Right atrium auricular region (tissue), 2 donors: ENCODE results near the gene JAZF1. TPM values are rescaled to one million over a fixed set of nuclear protein-coding genes. Genes with fewer than 3 reads are reported as not detected.

Experiments
- DNase-seq: peaks from one replicate; pipeline ENCODE4 v3.0.0-alpha.2; 2019; ENCODE audit warnings: low spot score
- H3K27ac ChIP-seq, 2 donors: fragments of 200-600 bp; sonication (generic); 1 replicate in 1 of 2; 2 replicates in 1 of 2; pipeline ENCODE4 v1.5.1; 2016 to 2019
- H3K27me3 ChIP-seq, 2 donors: fragments of 200-600 bp; sonication (generic); one replicate each; pipeline versions ENCODE4 v1.5.1 to v1.6.0; 2017 to 2019
- H3K36me3 ChIP-seq: fragments of 200-600 bp; sonication (generic); one replicate; pipeline ENCODE4 v1.5.1; 2016
- H3K4me1 ChIP-seq, 2 donors: fragments of 200-600 bp; sonication (generic); one replicate each; pipeline versions ENCODE4 v1.5.1 to v1.6.0; 2017 to 2019
- H3K4me3 ChIP-seq, 2 donors: fragments of 200-600 bp; sonication (generic); 1 replicate in 1 of 2; 2 replicates in 1 of 2; pipeline ENCODE4 v1.5.1; 2017 to 2019; ENCODE audit warnings: mild to moderate bottlenecking in 1 of 2, moderate library complexity in 1 of 2
- H3K9me3 ChIP-seq, 2 donors: fragments of 200-600 bp; sonication (generic); one replicate each; pipeline ENCODE4 v1.5.1; 2019
- total RNA-seq, 2 donors: library from RNA; depleted of rRNA; stranded (reverse); fragments of >200 nt; gene quantifications; one replicate each; pipeline ENCODE4 v1.1.0, GENCODE V29; 2016
- TF ChIP-seq, protein P1 (sequence below), 2 donors: fragments of 200-600 bp; sonication (generic); IDR thresholded peaks; one replicate each; pipeline ENCODE4 v1.5.1; 2019; ENCODE audit warnings: antibody characterized with exemption in 2 of 2

JAZF1 gene
- total RNA-seq, 2 donors from 2014 or later: 13.2 to 18.5 TPM

DNA sequence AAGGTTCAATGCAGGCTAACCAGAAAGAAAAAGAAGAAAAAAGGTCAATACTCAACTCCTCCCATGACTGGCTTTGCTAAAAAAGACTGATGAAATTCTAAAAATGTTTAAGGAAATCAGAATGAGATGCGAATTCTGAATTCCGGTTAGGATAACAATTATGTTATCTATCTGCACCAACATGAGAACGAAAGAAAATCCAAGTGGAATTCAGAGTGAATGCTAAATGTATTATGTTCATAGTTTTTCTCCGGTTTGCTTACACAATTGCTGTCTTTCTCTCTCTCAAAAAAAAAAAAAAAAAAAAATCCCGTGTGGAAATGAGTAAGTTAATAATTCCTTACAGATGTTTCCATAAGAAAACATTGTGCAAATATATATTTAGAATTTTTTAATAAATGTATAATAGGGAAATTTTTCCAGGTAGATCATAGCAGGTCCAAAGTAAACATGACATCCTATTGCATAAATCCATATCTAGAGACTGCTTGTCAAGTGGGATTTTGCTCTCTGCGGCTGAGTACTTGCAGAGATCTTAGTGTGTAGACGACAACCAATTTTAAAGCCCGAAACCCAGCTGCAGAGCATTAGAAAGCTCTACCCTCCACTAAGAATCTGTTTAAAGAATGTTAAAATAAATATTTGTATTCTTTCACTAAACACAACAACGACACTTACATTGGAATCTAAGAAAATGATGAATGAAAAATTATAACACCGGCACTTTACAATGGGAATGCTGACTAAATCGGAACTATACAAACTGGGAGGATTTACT is 104.0 kb downstream of the JAZF1 start:
- H3K4me3 ChIP-seq: no peak overlapping the region
- H3K27me3 ChIP-seq: no peaks in the 10 kb centered on the region
- H3K4me1 ChIP-seq: peaks cover 0 to 20% of the 10 kb centered on the region in 2 donors
- TF ChIP-seq, protein P1, sequence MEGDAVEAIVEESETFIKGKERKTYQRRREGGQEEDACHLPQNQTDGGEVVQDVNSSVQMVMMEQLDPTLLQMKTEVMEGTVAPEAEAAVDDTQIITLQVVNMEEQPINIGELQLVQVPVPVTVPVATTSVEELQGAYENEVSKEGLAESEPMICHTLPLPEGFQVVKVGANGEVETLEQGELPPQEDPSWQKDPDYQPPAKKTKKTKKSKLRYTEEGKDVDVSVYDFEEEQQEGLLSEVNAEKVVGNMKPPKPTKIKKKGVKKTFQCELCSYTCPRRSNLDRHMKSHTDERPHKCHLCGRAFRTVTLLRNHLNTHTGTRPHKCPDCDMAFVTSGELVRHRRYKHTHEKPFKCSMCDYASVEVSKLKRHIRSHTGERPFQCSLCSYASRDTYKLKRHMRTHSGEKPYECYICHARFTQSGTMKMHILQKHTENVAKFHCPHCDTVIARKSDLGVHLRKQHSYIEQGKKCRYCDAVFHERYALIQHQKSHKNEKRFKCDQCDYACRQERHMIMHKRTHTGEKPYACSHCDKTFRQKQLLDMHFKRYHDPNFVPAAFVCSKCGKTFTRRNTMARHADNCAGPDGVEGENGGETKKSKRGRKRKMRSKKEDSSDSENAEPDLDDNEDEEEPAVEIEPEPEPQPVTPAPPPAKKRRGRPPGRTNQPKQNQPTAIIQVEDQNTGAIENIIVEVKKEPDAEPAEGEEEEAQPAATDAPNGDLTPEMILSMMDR (IDR thresholded peaks at IDR 0.05): no peak
- no peak for DNase-seq
- H3K27ac ChIP-seq: no peak overlapping the region
- no peaks in the 10 kb centered on the region for H3K36me3 ChIP-seq
- no peaks in the 10 kb centered on the region for H3K9me3 ChIP-seq

DNA sequence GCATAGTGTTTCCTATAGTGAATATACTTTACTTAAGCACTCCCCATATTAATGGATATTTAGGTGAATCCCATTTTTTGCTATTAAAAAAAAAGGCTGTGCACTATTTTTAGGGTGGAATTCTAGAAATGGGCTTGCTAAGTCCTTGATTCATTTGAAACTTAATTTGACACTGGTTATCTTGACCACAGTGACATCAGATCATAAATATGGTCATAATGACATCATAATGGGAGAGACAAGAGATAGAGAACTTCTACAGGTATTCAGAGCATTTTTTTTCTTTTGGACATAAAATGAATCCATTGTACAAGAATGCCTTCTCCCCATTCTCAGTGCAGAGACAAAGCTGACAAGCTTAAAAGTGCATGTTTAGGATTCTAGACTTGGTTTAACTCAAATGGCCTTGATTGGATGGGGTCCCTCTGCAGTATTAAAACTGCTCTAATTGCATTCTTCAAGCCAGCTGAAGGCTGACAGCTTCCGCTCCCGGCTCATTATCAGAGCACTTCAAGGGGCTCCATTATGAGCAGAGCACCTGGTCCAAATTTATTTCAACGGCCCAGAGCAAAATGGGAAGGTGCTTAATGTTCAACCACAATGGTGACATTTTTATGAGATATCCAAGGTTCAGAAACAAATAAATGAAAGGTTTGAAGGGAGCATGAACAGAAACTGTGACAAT is 104.8 kb downstream of the JAZF1 start:
- no peak for DNase-seq
- no peak overlapping the region for H3K27ac ChIP-seq
- H3K9me3 ChIP-seq: no peaks in the 10 kb centered on the region
- H3K4me3 ChIP-seq: no peak overlapping the region
- TF ChIP-seq, protein P1 (IDR thresholded peaks at IDR 0.05): no peak
- H3K4me1 ChIP-seq: peaks cover 0 to 17% of the 10 kb centered on the region in 2 donors
- H3K27me3 ChIP-seq: no peaks in the 10 kb centered on the region
- no peaks in the 10 kb centered on the region for H3K36me3 ChIP-seq

DNA sequence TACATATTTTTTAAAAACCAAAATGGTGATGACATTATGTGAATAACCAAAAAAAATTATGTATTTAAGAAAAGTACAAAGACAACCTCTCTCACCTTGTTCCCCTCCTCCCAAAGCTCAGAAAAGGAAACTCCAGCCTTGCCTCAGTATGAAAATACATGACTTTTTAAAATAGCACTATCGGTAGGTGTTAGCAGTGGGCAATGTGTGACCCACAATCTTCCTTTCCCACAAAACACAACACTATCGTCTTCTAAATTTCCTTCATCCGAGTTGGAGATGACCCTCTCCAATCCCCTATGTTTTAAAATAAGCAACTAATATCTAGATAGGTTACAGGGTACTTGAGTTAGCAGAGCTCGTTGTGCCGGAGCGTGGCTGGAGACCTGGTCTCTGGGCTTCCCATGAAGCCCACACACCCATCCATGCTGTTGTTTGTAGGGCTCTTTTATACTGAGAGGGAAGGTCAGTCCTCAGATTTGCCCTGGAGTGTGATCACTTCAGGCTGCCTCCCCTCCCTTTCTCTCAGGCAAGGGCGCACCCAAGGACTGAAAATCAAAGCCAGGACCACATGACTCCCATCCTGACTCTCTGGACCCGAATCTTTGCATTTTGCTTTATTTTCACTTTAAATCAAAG is 107.6 kb downstream of the JAZF1 start:
- Histone ChIP-seq H3K4me3 (no peak overlapping the region), H3K27ac (no peak overlapping the region), H3K27me3 (no peaks in the 10 kb centered on the region), H3K4me1 (peaks cover 0 to 24% of the 10 kb centered on the region in 2 donors), H3K9me3 (no peaks in the 10 kb centered on the region), H3K36me3 (no peaks in the 10 kb centered on the region)
- no peak for DNase-seq
- TF ChIP-seq, protein P1 (IDR thresholded peaks at IDR 0.05): no peak

DNA sequence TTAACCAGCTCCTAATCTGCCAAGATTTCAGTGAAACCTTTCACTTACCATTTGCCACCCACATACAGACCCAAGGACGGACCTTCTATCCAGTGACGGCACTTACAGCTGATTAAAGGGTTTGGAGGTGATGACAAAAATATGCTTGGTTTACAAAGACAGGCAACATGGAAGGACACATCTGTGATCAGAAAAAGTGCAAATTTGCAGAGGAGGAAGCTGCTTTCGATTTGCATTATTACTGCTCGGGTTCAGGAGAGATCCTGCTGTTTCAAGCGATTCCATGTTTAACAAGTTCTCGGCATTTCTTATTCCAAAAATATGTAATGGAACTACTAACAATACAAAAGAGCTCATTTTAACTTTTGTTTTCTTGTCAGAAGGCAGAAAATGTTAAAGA is 109.0 kb downstream of the JAZF1 start:
- Histone ChIP-seq H3K27me3 (no peaks in the 10 kb centered on the region), H3K4me3 (no peak overlapping the region), H3K4me1 (peaks cover 0 to 20% of the 10 kb centered on the region in 2 donors), H3K9me3 (no peaks in the 10 kb centered on the region), H3K36me3 (no peaks in the 10 kb centered on the region), H3K27ac (no peak overlapping the region)
- DNase-seq: no peak
- TF ChIP-seq, protein P1 (IDR thresholded peaks at IDR 0.05): no peak

DNA sequence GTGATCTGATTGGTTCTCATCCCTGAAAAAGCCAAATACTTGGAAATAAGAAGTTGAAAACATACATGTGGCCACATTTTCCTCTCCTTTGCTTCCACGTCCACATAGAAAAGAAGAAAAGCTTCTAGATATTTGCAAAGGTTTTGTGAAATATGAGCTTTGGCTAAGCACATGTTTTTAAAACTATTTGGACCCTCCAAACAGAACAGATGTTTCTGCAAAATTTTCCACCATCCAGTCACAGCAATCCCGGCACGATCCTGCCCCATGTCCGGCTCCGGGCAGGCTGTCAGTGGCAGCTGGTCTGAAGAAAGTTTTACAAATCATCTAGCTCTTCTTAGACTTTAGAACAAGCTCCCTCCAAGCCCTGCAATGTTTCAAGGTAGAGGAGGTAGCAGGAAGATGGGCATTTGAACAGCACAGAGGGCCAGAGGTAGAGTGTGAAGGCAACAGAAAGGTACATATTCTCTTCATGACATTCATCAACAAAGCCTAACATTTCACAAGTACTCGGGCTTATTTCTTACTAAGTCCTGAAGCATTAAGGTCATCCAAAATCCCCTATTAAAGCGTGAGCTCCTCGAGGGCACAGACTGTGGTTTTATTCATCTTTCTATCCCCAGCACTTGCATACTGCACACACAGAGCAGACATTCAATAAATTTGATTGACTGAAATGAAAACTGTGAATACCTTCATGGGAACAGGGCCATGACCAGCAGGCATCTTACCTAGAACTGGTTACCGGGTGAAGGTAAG is 110.1 kb downstream of the JAZF1 start:
- H3K27ac ChIP-seq: no peak overlapping the region

More for the DNA sequence above, 110.1 kb downstream of the JAZF1 start:
- H3K27me3 ChIP-seq: no peaks in the 10 kb centered on the region
- H3K4me1 ChIP-seq: peaks cover 0 to 20% of the 10 kb centered on the region in 2 donors
- no peaks in the 10 kb centered on the region for H3K36me3 ChIP-seq
- H3K4me3 ChIP-seq: no peak overlapping the region
- TF ChIP-seq, protein P1 (IDR thresholded peaks at IDR 0.05): no peak
- H3K9me3 ChIP-seq: no peaks in the 10 kb centered on the region
- no peak for DNase-seq
